GM18870 (cell line): ENCODE data around the gene SLCO3A1.

ENCODE experiments used
- ATAC-seq: cut with Tn5 transposase; IDR thresholded peaks from one replicate; pipeline ENCODE4 v1.9.1; 2021; ENCODE audit warnings: moderate library complexity; ENCODE audit not compliant: unreplicated experiment

The SLCO3A1 gene

DNA sequence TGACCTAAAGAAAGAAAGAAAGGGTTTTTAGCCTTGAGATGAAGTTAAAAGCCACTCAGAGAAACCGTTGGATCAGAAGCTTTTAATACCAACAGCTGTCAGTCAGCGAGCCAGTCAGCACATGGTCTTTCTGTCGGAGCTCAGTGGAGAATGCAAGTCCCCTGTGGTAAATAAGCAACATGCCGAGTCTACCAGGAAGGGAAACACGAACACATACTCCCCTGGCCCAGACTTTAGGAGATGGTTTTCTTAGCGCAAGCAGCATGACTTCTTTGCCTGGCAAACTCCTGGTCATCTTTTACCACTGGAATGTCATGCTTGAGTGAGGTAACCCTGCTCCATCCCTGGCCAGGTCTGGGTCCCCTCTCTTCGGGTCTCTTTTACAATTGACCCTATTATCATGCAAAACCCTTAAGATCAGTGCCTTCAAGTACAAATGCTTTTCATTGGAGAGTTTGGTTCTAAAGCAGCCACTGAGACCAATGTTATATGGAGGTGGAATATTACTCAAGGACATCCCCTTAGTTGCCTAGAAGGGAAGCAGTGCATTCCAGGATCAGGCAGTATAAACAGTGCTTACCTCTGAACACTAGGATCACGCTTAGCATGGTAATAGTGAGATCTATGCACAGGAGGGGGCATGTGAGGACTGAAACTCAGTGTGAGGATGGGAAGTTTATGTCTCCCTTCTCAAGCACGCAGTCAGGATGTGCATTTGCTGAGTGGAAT lies 28.2 kb downstream of the SLCO3A1 start:
- no peak for ATAC-seq

DNA sequence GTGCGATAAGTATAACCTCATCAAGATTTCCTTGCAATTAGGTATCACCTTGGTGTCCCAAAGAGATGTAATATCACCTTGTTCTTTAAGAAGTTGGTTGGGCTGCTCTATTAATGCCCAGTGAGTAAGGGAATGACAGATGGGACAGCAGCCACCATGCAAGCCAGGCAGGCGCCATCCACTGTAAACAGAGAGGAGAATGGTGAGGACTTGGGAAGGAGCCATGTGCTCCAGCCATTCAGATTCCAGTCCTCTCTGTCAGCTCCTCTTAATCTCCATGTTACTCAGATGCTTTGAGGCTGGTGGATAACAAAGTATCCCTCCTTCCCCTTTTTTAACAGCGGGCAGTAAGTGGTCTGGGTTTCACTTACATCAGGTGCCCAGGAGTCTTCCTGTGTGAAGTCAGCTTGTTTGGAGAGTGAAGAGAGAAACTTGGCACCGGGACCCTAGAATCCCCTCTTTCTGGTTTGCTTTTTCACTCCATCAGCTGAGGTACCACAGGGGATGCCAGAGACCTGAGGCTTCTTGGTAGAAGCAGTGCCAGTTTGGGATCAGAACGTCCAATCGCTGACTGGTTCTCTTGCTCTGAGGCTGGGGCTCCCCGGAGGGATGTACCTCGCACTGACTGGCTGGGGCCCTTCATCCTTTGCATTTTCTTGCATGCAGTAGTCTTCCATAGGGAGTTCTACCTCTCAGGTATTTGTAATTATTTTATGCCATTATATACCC lies 29.5 kb downstream of the SLCO3A1 start:
- no peak for ATAC-seq

- no peak for ATAC-seq
Observed at GRCh38 chr15:91884606-91885005, 31.1 kb downstream of the SLCO3A1 start.

DNA sequence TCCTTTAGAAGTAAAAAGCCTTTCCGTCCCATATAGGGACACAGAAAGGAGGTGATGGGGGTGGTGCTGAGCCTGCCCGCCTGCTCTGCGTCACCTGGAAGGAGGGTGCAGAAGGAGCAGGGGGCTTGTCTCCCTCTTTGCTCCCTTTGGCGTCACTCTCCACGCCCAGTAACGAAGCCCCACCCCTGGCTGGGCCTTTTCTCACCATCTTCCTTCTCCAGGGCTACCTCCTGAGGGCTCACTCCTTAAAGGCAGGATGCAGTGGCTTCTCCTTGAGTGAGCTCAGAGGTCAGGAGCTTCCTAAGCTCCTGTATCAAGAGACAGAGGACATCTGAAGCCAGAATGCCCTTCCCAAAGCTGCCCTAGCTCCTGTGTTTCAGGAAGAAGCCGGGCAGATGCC lies 31.5 kb downstream of the SLCO3A1 start:
- no peak for ATAC-seq

- no peak for ATAC-seq
Observed at GRCh38 chr15:91885714-91886270, 32.3 kb downstream of the SLCO3A1 start.

GRCh38 chr15:91886878-91887277 lies 33.4 kb downstream of the SLCO3A1 start:
- ATAC-seq = no peak

DNA sequence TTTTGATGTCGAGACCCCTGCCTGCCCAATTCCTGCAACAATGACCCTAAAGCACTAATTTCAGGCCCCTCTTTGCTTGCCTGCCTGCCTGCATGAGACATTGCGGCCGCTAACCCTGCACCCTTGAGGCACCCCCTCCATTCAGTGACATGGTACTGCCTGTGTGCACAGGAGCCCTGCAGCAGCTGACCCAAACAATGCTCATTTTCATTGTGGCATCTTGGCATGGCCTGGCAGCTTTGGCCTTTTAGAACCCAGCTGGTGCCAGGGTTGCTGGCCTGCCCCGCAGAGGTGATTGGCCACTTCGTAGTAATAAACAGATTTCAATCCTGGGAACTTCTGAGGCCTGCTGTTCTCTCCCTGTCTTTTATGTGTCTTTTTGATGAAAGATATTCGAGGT lies 33.8 kb downstream of the SLCO3A1 start:
- no peak for ATAC-seq

DNA sequence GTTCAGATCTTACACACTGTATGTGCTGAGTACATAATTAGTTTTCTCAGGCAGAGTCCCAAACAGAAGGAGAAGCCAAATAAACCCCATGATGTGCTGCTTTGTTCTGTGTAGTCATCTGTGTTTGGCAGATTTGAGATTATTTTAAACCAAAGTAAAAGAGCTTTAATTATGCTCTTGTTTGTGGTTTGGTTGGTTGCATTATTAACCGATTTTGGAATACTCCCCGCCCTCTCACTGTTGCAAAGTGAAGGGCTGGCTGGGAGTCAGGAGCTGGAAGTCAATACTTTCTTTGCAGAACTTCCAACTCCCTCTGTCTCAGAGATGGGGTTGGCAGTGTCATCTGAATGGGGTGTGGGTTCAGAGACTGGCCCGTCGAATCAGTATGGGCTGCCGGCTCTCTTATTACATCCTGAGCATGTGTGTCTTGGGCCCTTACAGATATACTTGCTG lies 34.4 kb downstream of the SLCO3A1 start:
- ATAC-seq = no peak

GRCh38 chr15:91889111-91889815 lies 35.8 kb downstream of the SLCO3A1 start:
- no peak for ATAC-seq

DNA sequence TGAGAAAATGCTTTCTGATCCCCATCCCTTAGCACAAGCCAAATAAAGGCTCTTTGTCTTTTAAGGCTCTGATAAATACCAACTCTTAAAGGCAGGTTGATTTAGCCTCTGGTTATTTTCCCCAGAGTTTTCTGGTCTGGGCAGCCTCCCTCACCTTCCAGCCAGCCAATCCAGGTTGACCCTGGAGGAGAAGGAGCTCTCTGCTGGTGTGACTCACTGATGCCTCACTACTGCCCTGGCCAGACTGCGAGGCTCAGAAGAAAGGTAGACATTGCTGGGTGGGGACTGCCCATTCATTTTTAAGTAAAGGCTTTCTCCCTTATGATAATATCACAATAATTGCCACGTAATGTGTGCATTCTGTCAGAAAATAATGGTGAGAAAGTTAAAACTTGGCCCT lies 37.1 kb downstream of the SLCO3A1 start:
- ATAC-seq = no peak

DNA sequence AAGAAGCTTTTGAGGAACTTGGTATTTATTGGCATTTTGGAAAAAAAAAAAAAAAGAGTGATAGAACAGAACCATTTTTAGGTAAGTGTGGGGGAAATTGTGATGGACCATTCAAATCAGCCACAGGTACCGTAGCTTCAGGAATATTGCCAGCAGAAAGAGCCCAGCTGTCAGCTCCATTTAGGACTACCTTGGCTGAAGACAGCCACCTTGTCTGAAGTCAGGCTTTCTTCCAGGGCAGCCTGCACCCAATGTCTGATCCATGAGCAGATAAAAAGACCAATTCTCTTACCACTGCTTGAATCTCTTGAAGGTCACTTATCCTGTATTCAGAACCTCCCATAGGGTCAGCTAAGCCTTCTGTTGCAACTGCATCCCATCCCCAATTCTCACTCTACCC lies 37.6 kb downstream of the SLCO3A1 start:
- no peak for ATAC-seq

GRCh38 chr15:91891788-91892345 lies 38.4 kb downstream of the SLCO3A1 start:
- ATAC-seq = no peak

GRCh38 chr15:91892436-91892835 lies 38.9 kb downstream of the SLCO3A1 start:
- no peak for ATAC-seq

DNA sequence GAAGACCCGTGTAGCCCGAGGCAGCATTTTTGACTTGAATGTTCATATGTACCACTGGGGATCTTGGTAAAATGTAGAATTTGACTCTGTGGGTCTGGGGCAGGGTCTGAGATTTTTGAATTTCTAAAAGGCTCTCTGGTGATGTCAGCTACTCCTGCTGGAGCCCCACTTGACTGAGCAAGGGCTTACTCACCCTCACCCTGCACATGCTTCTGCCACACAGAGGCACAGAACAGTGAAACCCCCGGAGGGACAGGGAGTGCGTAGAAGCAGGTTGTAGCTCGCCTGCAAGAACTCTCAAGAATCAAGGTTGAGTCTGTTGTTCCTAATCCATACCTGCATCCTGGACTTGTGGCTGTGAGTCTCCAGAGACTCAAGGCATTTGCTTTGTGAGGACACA lies 41.1 kb downstream of the SLCO3A1 start:
- ATAC-seq = no peak

GRCh38 chr15:91895051-91895450 lies 41.5 kb downstream of the SLCO3A1 start:
- no peak for ATAC-seq

GRCh38 chr15:91896341-91897055 lies 43.0 kb downstream of the SLCO3A1 start:
- ATAC-seq = no peak

DNA sequence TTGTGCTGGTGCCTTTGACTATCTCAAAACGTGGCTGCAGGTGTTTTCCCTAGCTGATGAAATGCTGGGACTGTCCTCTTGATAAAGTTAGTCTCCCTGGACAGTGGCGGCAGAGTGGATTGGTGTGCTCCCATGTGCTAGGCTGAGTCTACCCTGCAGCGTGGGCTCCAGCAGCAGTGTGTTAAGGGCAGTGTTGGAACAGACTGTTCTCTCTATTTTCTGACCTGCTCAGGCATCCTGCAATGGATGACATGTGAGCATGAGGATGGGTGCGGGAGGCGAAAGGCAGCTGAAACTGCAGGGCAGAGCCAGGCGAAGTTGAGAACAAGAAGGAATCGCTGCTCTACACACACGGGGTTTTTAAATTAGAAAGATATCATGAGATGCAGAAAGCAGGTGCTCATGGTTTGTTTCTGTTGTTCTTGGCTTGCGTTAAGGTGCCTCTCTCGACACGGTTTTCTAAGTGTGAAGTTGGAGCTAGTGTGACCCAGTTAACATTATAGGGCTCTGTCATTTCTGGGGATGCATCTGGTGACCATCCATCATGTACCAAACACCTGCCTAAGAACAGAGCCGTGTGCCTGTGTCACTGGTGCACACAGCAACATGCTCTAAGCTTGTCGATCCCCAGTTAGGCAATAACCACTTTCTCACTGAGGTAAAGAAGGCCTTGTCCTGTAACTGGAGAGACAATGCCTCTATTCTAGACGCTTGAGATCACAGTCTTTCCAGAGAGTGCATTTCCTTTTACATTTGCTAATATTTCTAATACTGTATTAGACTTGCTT lies 44.3 kb downstream of the SLCO3A1 start:
- ATAC-seq = no peak

- no peak for ATAC-seq
Observed at GRCh38 chr15:91898843-91899242, 45.3 kb downstream of the SLCO3A1 start.

- no peak for ATAC-seq
Observed at GRCh38 chr15:91904942-91905341, 51.4 kb downstream of the SLCO3A1 start.

- no peak for ATAC-seq
Observed at GRCh38 chr15:91908391-91908790, 54.9 kb downstream of the SLCO3A1 start.
